Spleen (tissue), 11 donors: ENCODE measurements around the gene CCR8. TPM values are rescaled to one million over a fixed set of nuclear protein-coding genes. Genes with fewer than 3 reads are reported as not detected.
A peak's percentile ranks its signal among the peaks of the same experiment; 100 is the strongest.

Source experiments
- DNase-seq: peaks from one replicate; pipeline ENCODE4 v3.0.0-alpha.2; 2020
- H3K27ac ChIP-seq, 8 donors: fragments of 200-600 bp; sonication (generic) in 7 of 8; 1 replicate in 4 of 8; 2 replicates in 4 of 8; pipeline versions ENCODE4 v1.5.0 to v1.8.0; 2016 to 2021; ENCODE audit warnings: inconsistent platforms in 4 of 8, mild to moderate bottlenecking in 4 of 8, moderate library complexity in 1 of 8
- H3K27me3 ChIP-seq, 7 donors: fragments of 200-600 bp; sonication (generic) in 6 of 7; replicated peaks in 1 of 7; 1 replicate in 4 of 7; 2 replicates in 3 of 7; pipeline versions ENCODE4 v1.5.0 to v1.8.0; 2016 to 2021; ENCODE audit warnings: inconsistent platforms in 3 of 7, mild to moderate bottlenecking in 1 of 7
- H3K36me3 ChIP-seq, 6 donors: fragments of 200-600 bp; sonication (generic) in 5 of 6; 1 replicate in 4 of 6; 2 replicates in 2 of 6; pipeline versions ENCODE4 v1.5.0 to v1.8.0; 2016 to 2021; ENCODE audit warnings: inconsistent platforms in 2 of 6
- H3K4me1 ChIP-seq, 6 donors: fragments of 200-600 bp; sonication (generic) in 5 of 6; 1 replicate in 3 of 6; 2 replicates in 3 of 6; pipeline versions ENCODE4 v1.5.0 to v1.8.0; 2016 to 2021; ENCODE audit warnings: inconsistent platforms in 3 of 6
- H3K4me3 ChIP-seq, 8 donors: fragments of 200-600 bp; sonication (generic) in 7 of 8; 1 replicate in 4 of 8; 2 replicates in 4 of 8; pipeline versions ENCODE4 v1.5.0 to v1.8.0; 2016 to 2021; ENCODE audit warnings: inconsistent platforms in 4 of 8, mild to moderate bottlenecking in 4 of 8, moderate library complexity in 2 of 8
- H3K9me3 ChIP-seq, 8 donors: fragments of 200-600 bp; sonication (generic) in 7 of 8; 1 replicate in 4 of 8; 2 replicates in 4 of 8; pipeline versions ENCODE4 v1.5.0 to v1.8.0; 2016 to 2021; ENCODE audit warnings: inconsistent platforms in 4 of 8
- CTCF ChIP-seq, 11 experiments: fragments of 200-600 bp in 7 of 11; fragments of 450-650 bp in 4 of 11; sonication (generic) in 4 of 11; IDR thresholded peaks in 8 of 11; conservative IDR thresholded peaks in 3 of 11; 1 replicate in 7 of 11; 2 replicates in 4 of 11; pipeline versions ENCODE4 v1.4.0 to v1.8.0; 2016 to 2021; ENCODE audit warnings: antibody characterized with exemption in 11 of 11, inconsistent platforms in 4 of 11, mild to moderate bottlenecking in 1 of 11
- POLR2A ChIP-seq, 3 donors: fragments of 450-650 bp; IDR thresholded peaks; one replicate each; pipeline ENCODE4 v1.5.1; 2017; ENCODE audit warnings: antibody characterized with exemption in 3 of 3, mild to moderate bottlenecking in 1 of 3
- POLR2AphosphoS5 ChIP-seq, 3 donors: sonication (generic); formaldehyde crosslinking; IDR thresholded peaks; one replicate each; pipeline ENCODE4 v1.5.1; 2017; ENCODE audit warnings: antibody characterized with exemption in 3 of 3
- WGBS, 5 donors: extraction: QIAGEN DNeasy Blood & Tissue Kit in 3 of 5; methylation state at CpG; one replicate each; pipeline versions ENCODE4 v1.1.5 to v1.1.7; 2013 to 2018; 5-methylcytosine and 5-hydroxymethylcytosine counted together
- intact Hi-C: fragments of 100-400 bp; cut with DNase I; formaldehyde crosslinking; loops from one replicate; pipeline ENCODE4 v1.15.0; 2023; ENCODE audit warnings: low total_unique reads
- polyA plus RNA-seq, 3 donors: library from polyadenylated mRNA; stranded (reverse); fragments of 200-250 nt; gene quantifications; one replicate each; pipeline ENCODE4 v1.2.1, GENCODE V29; 2013
- total RNA-seq, 7 donors: library from RNA; depleted of rRNA in 3 of 7; stranded (reverse); fragments of >200 nt in 3 of 7; fragmentation: NEBNext Ultra II Directional in 4 of 7; extraction: Animal tissue kit (Norgen Biotek cat#: 25700) in 4 of 7; gene quantifications; one replicate each; pipeline versions ENCODE4 v1.1.0 to v1.2.1, GENCODE V29; 2016 to 2021
- donor health status: healthy with polysubstance abuse.
- donor health status: DM: no; HTN: no; CAD: no; lungs with moderate emphysema.
- donor health status: DM: no; HTN: no; CAD: no.
- donor health status: Bipolar disorder and iron deficiency.
- donor health status: healthy.
- donor health status: DM: no; HTN: no; CAD: no.
- donor health status: DM: yes; HTN: yes; CAD: no.

CCR8 gene
- total and polyA plus RNA-seq, 10 donors: 0.06 to 2.1 (median 0.60) TPM; not detected in 3

- Histone ChIP-seq H3K36me3 (no peaks in the 10 kb centered on the region), H3K27me3 (no peaks in the 10 kb centered on the region), H3K4me1 (peaks cover 0 to 35% (median 12%) of the 10 kb centered on the region in 6 donors), H3K27ac (peak overlapping the region in 4 of 8 donors; percentile 17 to 64 (median 56)), H3K9me3 (no peaks in the 10 kb centered on the region), H3K4me3 (no peak overlapping the region)
- TF ChIP-seq POLR2A (IDR thresholded peaks at IDR 0.05): no peak
- no peak for TF ChIP-seq CTCF (IDR thresholded peaks at IDR 0.05 in 8 of 11, conservative IDR thresholded peaks at IDR 0.05 in 3 of 11)
- no peak for TF ChIP-seq POLR2AphosphoS5 (IDR thresholded peaks at IDR 0.05)
- intact Hi-C loops: loop anchor here (10.0 kb wide), 2 partner anchors 185 to 775 kb away; partner anchors contain the start of genes GORASP1 and TTC21A
- 57 to 80% (median 72%) methylated on average over 4 of the region's 4 CpGs for WGBS, 5 donors
- no peak for DNase-seq
Measured at GRCh38 chr3:39290255-39290654, 39.3 kb upstream of the CCR8 start.

GRCh38 chr3:39291903-39292329 lies 37.6 kb upstream of the CCR8 start:
- intact Hi-C loops: loop anchor here (10.0 kb wide), 2 partner anchors 187 to 777 kb away; partner anchors contain the start of genes GORASP1 and TTC21A
- Histone ChIP-seq H3K27ac (no peak overlapping the region), H3K4me1 (peaks cover 0 to 32% (median 12%) of the 10 kb centered on the region in 6 donors), H3K9me3 (no peaks in the 10 kb centered on the region), H3K27me3 (no peaks in the 10 kb centered on the region), H3K4me3 (no peak overlapping the region), H3K36me3 (no peaks in the 10 kb centered on the region)
- peak; percentile 88 for DNase-seq
- TF ChIP-seq CTCF (IDR thresholded peaks at IDR 0.05 in 8 of 11, conservative IDR thresholded peaks at IDR 0.05 in 3 of 11) (peak; percentile 78 to 96 (median 91)), POLR2AphosphoS5 (IDR thresholded peaks at IDR 0.05) (no peak)
- WGBS, 5 donors: 21 to 30% (median 23%) methylated on average over 5 of the region's 5 CpGs

GRCh38 chr3:39292961-39293360 lies 36.5 kb upstream of the CCR8 start:
- Histone ChIP-seq H3K9me3 (peaks cover 0 to 1% (median under 1%) of the 10 kb centered on the region in 8 donors), H3K27ac (no peak overlapping the region), H3K4me3 (no peak overlapping the region), H3K36me3 (no peaks in the 10 kb centered on the region), H3K4me1 (peaks cover 0 to 26% (median 11%) of the 10 kb centered on the region in 6 donors), H3K27me3 (no peaks in the 10 kb centered on the region)
- intact Hi-C loops: loop anchor here (10.0 kb wide), 2 partner anchors 188 to 778 kb away; partner anchors contain the start of genes GORASP1 and TTC21A
- TF ChIP-seq POLR2AphosphoS5 (IDR thresholded peaks at IDR 0.05) (no peak), POLR2A (IDR thresholded peaks at IDR 0.05) (no peak), CTCF (IDR thresholded peaks at IDR 0.05 in 8 of 11, conservative IDR thresholded peaks at IDR 0.05 in 3 of 11) (no peak)
- no peak for DNase-seq
- WGBS, 5 donors: 84 to 91% (median 89%) methylated on average over 4 of the region's 4 CpGs

- H3K9me3 ChIP-seq: peaks cover 0 to 18% (median 15%) of the 10 kb centered on the region in 8 donors
- no peak overlapping the region for H3K27ac ChIP-seq
- H3K4me1 ChIP-seq: peaks cover 0 to 10% (median 0%) of the 10 kb centered on the region in 6 donors
- WGBS, 5 donors: 66 to 82% (median 73%) methylated on average over 10 of the region's 10 CpGs
- no peaks in the 10 kb centered on the region for H3K36me3 ChIP-seq
- intact Hi-C loops: loop anchor here (10.0 kb wide), 2 partner anchors 190 to 780 kb away; partner anchors contain the start of genes GORASP1 and TTC21A
- H3K27me3 ChIP-seq: no peaks in the 10 kb centered on the region
- TF ChIP-seq POLR2A (IDR thresholded peaks at IDR 0.05) (no peak), CTCF (IDR thresholded peaks at IDR 0.05 in 8 of 11, conservative IDR thresholded peaks at IDR 0.05 in 3 of 11) (no peak), POLR2AphosphoS5 (IDR thresholded peaks at IDR 0.05) (no peak)
- H3K4me3 ChIP-seq: no peak overlapping the region
- DNase-seq: no peak
Measured at GRCh38 chr3:39294446-39295183, 34.9 kb upstream of the CCR8 start.
